Measurements from ENCODE around the gene SGIP1.

DNA sequence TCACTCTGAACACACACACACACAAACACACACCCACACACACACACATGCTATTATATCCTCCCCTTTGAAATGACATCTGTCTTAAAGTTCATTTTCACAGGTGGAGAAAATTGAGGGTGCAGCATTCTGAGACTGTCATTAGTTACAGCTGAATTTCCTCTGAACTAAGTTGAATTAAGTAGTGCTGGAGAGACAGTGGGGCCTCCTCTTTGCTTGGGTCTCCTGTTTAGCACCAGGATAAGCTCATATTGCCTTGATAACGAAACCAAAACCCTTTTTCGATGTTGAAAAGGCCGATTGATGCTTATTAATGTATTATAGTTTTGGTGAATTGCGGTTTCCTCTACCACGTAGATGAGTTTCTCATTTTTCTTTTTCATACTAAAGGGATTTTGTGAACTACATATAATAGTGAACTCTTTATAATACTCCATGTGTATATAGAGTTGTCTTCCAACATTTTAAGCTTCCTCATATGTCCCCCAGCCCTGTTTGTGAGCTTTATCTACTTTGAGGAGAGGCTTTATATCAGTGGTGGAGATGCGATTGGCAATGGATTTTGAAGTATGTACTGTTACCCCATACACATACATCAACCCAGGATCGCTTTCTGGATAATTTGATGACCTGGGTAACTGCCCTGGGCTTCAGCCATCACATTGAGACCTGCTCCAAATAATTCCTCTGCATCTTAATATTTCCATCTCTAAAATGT lies 235.7 kb downstream of the SGIP1 start:
- no peak for TF ChIP-seq CTCF (IDR thresholded peaks at IDR 0.05)
- TF ChIP-seq POLR2A (IDR thresholded peaks at IDR 0.05): no peak
- no peak for TF ChIP-seq EP300 (IDR thresholded peaks at IDR 0.05)
